ENCODE results near the gene DAD1. TPM values are rescaled to one million over a fixed set of nuclear protein-coding genes. Genes with fewer than 3 reads are reported as not detected.

DAD1 gene
- total RNA-seq, 1 donor from 2014 or later, result 328 TPM

GRCh38 chr14:22541721-22542120, 47.3 kb downstream of the DAD1 start:
- Histone ChIP-seq H3K36me3 (ENCODE audit: control insufficient read depth, insufficient read depth, low read length) (no peaks in the 10 kb centered on the region), H3K27me3 (ENCODE audit: control insufficient read depth, insufficient read depth, low read length) (no peaks in the 10 kb centered on the region), H3K4me3 (ENCODE audit: low read depth, low read length) (no peak overlapping the region)
- no peak for TF ChIP-seq CTCF (IDR thresholded peaks at IDR 0.05; ENCODE audit: insufficient read depth, low read length, poor library complexity, severe bottlenecking)
- no peak for DNase-seq (ENCODE audit: low read depth)

- Histone ChIP-seq H3K27me3 (ENCODE audit: control insufficient read depth, insufficient read depth, low read length) (no peaks in the 10 kb centered on the region), H3K36me3 (ENCODE audit: control insufficient read depth, insufficient read depth, low read length) (no peaks in the 10 kb centered on the region), H3K4me3 (ENCODE audit: low read depth, low read length) (no peak overlapping the region)
- no peak for DNase-seq (ENCODE audit: low read depth)
- TF ChIP-seq CTCF (IDR thresholded peaks at IDR 0.05; ENCODE audit: insufficient read depth, low read length, poor library complexity, severe bottlenecking), result no peak
Measured at GRCh38 chr14:22540811-22541360, 48.1 kb downstream of the DAD1 start.

- TF ChIP-seq CTCF (IDR thresholded peaks at IDR 0.05; ENCODE audit: insufficient read depth, low read length, poor library complexity, severe bottlenecking), result no peak
- Histone ChIP-seq H3K36me3 (ENCODE audit: control insufficient read depth, insufficient read depth, low read length) (no peaks in the 10 kb centered on the region), H3K4me3 (ENCODE audit: low read depth, low read length) (no peak overlapping the region), H3K27me3 (ENCODE audit: control insufficient read depth, insufficient read depth, low read length) (no peaks in the 10 kb centered on the region)
- DNase-seq (ENCODE audit: low read depth), result no peak
Measured at GRCh38 chr14:22540293-22540692, 48.7 kb downstream of the DAD1 start.

- no peaks in the 10 kb centered on the region for H3K27me3 ChIP-seq (ENCODE audit: control insufficient read depth, insufficient read depth, low read length)
- TF ChIP-seq CTCF (IDR thresholded peaks at IDR 0.05; ENCODE audit: insufficient read depth, low read length, poor library complexity, severe bottlenecking), result no peak
- no peak for DNase-seq (ENCODE audit: low read depth)
Measured at GRCh38 chr14:22539831-22540230, 49.2 kb downstream of the DAD1 start.

GRCh38 chr14:22538671-22539228, 50.3 kb downstream of the DAD1 start:
- H3K36me3 ChIP-seq (ENCODE audit: control insufficient read depth, insufficient read depth, low read length), result no peaks in the 10 kb centered on the region
- DNase-seq (ENCODE audit: low read depth), result no peak
- no peak overlapping the region for H3K4me3 ChIP-seq (ENCODE audit: low read depth, low read length)
- no peaks in the 10 kb centered on the region for H3K27me3 ChIP-seq (ENCODE audit: control insufficient read depth, insufficient read depth, low read length)
- no peak for TF ChIP-seq CTCF (IDR thresholded peaks at IDR 0.05; ENCODE audit: insufficient read depth, low read length, poor library complexity, severe bottlenecking)

More at GRCh38 chr14:22539831-22540230, 49.2 kb downstream of the DAD1 start:
- no peak overlapping the region for H3K4me3 ChIP-seq (ENCODE audit: low read depth, low read length)
- H3K36me3 ChIP-seq (ENCODE audit: control insufficient read depth, insufficient read depth, low read length), result no peaks in the 10 kb centered on the region
